Activated CD4-positive, alpha-beta T cell treated with anti-CD3 and anti-CD28 coated beads, Interleukin-2, amount 50 U/mL, for 48 hours (primary cell): Measurements from ENCODE around the gene SPIN2A.
"Not testable (repeated sequence)": the region's sequence is repeated elsewhere in the genome, so short reads cannot be mapped to it uniquely, and the experiment has no call there.

Experiments
- DNase-seq, 2 experiments: peaks; one replicate each; pipeline ENCODE4 v3.0.0-alpha.2; 2020

The SPIN2A gene

DNA sequence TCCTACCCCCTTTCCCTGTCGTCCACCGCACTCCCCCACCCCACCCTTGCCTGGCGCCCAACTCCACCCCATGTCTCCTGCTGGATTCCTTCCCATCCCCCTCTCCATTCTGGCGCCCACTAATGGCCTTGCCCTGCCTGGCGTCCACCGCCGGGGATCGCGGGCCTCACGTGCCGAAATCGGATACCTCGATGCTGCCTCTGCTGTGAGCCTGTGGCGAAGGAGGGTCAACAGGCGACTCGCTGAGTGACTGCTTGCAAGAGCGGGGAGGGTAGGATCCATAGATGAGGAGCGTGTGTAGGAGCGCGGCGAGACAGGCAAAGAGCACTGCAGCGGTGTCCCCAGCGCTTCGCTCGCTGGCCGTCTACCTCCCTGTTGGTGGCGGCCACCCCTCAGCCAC lies at the start of gene SPIN2A:
Gene SPIN2A, minus strand, starts transcription at position 325 of the 400 bp plus-strand sequence. CDS start 800 bp downstream, outside the sequence.
- not testable (repeated sequence) for DNase-seq

DNA sequence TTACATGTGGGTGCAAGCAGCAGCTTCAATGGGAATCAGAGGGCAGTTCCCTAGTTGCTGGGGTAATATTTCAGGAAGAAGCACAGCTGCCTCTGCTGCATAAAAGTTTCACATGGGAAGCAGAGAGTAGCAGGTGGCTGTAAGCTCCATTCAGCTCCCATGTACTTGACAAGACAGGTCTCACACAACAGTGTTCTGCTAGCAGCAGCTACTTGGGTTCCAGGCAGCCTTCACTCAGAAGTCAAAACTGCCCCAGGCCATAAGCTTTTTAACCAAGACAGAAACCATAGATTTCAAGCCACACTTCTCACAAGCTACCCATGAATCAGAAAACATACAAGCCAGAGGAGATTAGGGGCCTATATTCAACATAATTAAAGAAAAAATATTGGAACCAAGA lies 41.4 kb upstream of the SPIN2A start:
- no peak for DNase-seq

DNA sequence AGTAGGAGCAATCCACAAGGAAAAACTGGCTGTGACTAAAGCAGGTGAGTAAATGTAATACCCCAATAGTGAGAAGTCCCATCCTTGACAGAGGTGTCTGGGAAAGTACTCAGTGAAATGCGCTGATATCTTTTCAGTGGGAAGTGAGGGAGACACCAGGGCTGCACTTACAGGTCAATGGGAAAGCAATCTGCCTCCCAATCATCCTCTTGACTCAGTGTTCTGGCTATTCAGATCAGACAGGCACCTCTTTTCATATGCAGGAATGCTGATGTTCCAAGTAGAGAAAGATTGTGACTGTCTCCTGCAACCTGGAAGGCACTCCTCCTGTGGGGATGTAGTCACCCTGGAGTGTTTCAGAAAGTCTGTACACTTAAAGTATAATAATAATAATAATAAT lies 39.9 kb upstream of the SPIN2A start:
- no peak for DNase-seq

DNA sequence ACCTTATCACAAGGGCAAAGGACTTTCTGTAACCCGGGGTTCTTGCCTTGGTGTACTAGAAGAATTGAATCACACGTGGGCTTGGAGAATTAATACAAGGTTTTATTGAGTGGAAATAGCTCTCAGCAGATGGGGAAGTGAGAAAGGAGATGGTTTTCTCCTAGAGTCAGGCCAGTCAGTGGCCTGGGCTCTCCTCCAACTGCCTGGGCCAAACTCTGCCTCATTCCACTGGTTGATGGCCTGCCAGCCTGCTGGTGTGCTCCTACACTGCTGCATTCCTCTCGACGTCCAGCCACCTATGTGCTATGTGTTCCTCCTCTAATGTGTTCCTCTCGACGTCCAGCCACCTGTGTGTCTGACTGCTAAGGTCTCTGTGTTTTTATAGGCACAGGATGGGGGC lies 35.3 kb upstream of the SPIN2A start:
- DNase-seq = no peak

DNA sequence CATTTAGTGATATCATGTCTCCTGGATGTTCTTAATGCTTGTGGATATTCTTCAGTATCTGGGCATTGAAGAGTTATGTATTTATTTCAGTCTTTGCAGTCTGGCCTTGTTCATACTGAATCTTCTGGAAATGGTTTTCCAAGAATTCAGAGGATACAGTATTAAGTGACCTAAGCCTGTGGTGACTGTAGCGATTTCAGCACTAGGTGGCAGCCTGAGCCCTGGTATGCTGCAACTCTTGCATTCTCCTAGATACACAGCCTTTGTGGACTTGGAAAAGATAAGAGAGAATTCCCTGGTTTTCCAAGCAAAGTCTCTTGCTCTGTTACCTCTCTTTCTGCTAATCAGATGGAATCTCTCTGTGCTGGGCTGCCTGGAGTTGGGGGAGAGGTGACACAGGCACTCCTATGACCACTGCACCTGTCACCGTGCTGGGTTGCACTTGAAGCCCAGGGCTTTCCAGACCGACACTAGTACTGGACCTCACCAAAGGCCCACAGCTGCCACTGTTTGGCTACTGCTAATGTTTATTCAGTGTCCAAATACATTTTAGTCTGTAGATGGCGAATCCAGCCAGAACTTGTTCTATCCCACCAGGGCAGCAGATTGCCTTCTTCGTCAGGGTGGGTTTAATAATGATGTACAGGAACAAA lies 19.3 kb upstream of the SPIN2A start:
- DNase-seq = peak in 1 of 2 experiments; percentile 3

DNA sequence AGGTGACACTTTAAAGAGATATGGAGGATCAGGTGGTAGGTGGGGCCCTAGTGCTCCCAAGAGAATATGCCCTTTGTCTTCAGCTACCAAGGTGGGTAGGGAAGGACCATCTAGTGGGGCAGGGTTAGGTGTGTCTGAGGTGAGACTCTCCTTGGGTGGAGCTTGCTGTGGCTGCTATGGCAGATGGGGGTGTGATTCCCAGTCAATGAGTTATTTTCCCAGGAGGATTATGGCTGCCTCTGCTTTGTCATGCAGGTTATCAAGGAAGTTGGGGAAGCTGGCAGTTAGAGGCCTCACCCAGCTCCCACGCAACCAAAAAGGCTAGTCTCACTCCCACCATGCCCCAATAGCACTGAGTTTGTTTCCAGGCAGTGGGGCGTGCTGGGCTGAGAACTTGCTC lies 18.0 kb upstream of the SPIN2A start:
- DNase-seq = no peak

DNA sequence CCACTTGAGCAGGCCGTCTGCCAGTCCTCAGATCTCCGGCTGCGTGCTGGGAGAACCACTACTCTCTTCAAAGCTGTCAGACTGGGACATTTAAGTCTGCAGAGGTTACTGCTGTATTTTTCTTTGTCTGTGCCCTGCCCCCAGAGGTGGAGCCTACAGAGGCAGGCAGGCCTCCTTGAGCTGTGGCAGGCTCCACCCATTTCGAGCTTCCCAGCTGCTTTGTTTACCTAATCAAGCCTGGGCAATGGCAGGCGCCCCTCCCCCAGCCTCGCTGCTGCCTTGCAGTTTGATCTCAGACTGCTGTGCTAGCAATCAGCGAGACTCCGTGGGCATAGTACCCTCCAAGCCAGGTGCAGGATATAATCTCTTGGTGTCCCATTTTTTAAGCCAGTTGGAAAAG lies 15.0 kb upstream of the SPIN2A start:
- DNase-seq = not testable (repeated sequence)

DNA sequence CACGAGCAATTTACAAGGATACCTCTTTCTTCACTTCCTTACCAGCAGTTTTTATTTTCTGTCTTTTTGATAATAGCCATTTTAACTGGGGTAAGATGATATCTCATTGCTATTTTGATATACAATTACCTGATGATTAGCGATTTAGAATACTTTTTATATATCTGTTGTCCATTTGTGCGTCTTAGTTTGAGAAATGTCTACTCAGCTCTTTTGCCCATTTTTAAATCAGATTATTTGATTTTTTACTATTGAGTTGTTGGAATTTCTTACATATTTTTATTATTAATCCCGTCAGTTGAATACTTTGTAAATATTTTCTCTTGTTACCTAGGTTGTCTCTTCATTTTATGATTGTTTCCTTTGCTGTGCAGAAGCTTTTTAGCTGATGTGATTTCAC lies 1.5 kb upstream of the SPIN2A start:
- no peak for DNase-seq

DNA sequence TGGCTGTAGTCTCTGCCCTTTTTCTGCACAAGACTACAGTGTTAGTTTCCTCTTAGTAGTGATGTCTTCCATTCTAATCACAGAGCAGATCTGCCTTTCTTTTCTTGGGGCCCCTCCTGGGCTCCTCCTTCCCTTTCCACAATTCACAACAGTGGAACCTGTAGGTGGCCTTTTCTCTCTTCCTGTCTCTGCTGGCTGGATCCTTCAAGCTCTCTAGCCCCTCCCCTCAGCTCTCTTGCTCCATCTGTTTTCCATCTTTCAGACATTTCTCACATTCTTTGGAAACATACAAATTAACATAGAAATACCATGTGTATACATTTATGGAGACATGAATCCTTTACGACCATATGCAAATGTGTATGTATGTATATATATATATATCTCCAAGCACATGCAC lies 304 bp upstream of the SPIN2A start:
- no peak for DNase-seq

DNA sequence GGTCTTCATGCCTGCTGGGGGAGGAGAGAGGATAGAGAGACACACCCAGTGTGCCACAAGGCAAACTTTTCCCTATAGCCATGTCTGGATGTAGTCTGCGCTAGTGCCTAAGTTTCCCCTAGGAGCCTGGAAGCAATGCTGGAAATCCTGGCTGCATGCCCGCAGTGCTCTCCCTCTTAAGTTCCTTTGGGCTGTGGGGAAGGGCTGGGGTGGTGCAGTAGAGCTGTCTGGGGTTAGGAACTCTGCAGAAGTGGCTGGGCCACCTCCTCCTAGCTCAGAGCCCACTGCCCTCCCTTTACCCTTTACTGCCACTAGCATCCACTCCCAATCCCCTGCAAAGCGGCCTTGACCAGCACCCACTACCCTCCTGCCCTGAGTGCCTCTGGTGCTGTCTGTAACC lies 608 bp downstream of the SPIN2A start:
- not testable (repeated sequence) for DNase-seq

DNA sequence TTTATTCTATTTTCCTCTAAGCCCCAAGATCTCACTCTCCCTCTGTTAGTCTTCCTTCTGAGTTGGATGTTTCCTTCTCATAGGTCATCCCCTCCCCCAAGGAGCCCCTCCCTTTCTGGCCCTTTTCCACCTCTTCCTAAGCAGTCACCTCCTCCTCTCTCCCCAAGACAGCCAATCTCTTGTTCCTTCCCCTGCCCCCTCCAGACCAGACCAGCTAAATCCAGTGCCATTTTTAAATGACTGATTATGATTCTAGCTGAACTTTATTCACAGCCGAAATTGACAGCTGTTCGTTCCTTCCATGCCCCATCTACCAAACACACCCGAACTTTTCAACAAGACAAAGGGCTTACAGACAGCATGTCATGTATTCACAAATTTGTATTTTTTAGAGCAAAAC lies 1.9 kb downstream of the SPIN2A start:
- DNase-seq = no peak

DNA sequence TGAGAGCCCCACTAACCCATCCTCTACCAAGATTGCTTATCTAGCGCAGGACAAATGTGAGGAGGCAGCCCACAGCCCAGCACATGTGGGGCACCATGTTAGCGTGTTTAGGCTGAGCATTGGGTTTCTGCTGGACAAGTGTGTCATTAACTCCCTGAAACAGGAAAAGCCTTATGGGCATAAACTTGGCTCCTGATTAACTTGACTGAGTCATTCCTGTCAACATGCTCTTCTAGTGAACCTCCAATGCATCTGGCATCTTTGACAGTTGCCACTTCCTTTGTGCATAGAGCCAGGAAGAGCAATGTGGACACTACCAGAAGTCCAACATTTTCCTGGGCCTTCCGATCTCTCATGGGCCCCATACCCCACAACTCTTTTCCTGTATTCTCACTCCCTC lies 2.5 kb downstream of the SPIN2A start:
- no peak for DNase-seq

DNA sequence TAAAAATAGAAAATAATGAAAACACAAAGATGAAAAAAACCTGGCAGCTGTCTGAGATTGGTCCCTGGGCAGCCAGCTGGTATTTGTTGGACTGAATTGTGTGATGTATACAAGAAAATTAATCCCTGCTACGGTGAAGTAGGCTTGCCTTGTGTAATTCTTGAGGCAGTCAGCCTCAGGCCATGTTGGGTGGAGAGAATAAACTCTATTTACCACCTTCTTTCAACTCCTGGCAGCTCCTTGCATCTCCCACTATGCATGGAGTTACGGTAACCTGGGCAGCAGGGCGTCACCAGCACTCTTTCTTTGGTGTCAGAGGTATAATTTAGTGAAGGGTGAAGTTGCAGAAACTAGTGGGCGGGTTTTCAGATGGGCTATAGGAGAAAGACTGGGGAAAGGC lies 3.5 kb downstream of the SPIN2A start:
- DNase-seq = no peak

DNA sequence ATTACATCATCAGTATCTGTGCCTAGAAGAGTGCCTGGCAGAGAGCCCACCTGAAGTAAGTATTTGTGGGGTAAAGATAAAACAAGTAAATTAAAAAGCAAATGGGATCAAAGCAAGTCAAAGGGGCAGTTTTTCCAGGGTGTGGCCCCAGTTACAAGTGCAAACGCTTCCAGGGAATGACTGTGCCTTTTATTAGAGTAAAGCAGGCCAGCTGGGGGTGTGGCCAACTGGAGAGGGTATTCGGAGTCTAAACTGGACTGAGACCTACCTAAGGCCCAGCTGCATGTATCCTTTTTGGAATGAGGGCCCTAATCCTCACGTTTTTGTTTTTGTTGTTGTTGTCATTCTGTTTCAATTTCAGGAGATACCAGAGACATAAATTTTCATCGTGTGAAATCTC lies 3.9 kb downstream of the SPIN2A start:
- DNase-seq = not testable (repeated sequence)

DNA sequence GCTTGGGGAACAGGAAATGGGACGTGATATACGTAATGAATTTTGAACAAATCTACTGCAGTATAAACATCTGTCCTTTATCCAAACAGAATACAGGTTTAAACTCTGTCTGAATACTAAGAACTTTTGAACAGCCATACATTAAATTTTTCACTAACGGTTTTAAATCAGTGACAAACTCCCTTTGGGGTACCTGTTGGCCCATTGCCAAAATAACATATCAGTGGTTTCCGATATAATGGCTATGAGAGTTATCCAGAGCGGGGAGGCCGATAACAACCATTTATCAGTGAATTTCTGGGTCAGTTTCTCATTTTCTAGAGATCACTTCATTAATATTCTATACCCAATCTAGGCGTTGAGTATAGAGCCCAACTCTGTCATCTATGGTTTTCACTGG lies 5.2 kb downstream of the SPIN2A start:
- DNase-seq = no peak

DNA sequence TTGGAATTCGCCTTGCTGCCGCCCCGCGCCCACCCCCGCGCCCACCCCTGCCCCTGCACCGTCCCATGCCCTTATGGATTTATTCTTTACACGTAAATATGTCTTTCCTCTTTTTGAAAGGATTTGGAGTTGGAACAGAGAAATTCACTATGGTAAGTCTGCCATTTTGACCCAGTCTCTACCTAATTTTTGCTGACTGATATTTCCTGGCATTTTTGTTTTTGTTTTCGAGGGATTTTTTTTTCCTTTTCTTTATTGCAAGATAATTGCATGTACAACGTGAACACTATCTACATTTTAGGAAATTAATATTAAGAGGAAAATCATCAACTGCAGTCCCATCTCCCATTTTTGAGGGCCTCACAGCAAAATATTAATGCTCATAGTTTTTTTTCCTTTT lies 15.4 kb downstream of the SPIN2A start:
- DNase-seq = no peak

DNA sequence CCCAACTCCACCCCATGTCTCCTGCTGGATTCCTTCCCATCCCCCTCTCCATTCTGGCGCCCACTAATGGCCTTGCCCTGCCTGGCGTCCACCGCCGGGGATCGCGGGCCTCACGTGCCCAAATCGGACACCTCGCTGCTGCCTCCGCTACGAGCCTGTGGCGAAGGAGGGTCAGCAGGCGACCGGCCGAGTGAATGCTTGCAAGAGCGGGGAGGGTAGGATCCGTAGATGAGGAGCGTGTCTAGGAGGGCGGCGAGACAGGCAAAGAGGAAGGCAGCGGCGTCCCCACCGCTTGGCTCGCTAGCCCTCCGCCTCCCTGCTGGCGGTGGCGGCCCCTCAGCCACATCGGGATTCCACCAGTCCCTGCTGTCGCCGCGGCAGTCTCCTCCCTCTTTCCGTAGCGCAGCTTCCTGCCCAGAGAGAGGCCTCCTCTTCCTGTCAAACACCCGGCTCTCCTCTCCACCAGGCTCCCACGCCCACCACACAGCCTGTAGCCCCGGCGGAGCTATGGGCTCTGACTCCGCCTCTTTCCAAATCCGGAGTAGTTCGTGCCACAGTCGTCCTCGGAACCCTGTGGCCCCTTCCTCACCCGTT lies 15.9 kb downstream of the SPIN2A start, which contains the start of gene SPIN2B:
Gene SPIN2B, minus strand, starts transcription at position 387 of the 594 bp plus-strand sequence.
- peak; percentile 78 to 85 for DNase-seq

DNA sequence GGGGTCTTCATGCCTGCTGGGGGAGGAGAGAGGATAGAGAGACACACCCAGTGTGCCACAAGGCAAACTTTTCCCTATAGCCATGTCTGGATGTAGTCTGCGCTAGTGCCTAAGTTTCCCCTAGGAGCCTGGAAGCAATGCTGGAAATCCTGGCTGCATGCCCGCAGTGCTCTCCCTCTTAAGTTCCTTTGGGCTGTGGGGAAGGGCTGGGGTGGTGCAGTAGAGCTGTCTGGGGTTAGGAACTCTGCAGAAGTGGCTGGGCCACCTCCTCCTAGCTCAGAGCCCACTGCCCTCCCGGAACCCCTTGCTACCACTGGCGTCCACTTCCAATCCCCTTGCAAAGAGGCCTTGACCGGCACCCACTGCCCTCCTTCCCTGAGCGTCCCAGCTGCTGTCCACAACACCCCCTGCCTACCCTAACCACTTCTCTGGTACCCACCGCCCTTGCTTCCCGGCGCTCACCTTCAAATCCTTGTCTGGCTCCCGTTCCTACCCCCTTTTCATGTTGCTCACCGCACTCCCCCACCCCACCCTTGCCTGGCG lies 16.5 kb downstream of the SPIN2A start:
- DNase-seq = peak in 1 of 2 experiments; percentile 2

DNA sequence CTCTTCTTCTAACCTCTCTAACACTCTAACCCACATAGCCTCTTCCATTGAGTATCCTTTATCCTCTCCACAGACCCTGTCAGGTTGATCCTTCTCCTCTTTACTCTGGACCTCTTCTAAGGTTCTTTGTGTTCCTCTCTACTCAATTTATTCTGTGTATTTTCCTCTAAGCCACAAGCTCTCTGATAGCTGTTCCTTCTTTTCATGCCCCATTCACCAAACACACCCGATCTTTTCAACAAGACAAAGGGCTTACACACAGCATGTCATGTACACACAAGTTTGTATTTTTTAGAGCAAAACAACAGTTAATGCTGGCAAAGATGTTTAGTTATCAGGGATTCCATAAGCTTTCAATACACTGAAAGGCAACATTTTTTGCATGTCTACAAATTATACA lies 17.8 kb downstream of the SPIN2A start:
- DNase-seq = no peak

DNA sequence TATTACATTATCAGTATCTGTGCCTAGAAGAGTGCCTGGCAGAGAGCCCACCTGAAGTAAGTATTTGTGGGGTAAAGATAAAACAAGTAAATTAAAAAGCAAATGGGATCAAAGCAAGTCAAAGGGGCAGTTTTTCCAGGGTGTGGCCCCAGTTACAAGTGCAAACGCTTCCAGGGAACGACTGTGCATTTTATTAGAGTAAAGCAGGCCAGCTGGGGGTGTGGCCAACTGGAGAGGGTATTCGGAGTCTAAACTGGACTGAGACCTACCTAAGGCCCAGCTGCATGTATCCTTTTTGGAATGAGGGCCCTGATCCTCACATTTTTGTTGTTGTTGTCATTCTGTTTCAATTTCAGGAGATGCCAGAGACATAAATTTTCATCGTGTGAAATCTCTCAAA lies 19.6 kb downstream of the SPIN2A start:
- DNase-seq = not testable (repeated sequence)

DNA sequence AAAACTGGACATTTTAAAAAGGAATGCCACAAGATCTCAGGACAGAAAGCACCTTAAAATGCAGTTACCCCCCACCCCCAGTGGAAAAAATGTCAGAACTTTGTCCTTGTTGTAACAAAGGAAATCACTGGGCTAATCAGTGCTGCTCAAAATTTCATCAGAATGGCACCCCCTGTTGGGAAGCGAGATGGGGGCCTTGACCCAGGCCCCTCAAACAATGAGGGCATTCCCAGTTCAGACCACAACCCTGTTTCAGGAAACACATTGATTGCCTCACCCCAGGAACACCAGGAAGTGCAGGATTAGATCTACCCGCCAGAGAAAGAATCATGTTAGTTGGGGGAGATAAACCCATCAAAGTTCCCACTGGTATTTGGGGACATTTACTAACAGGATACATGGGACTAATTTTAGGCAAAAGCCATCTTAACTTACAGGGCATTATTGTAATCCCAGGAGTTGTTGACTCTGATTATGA lies 32.2 kb downstream of the SPIN2A start:
- no peak for DNase-seq

DNA sequence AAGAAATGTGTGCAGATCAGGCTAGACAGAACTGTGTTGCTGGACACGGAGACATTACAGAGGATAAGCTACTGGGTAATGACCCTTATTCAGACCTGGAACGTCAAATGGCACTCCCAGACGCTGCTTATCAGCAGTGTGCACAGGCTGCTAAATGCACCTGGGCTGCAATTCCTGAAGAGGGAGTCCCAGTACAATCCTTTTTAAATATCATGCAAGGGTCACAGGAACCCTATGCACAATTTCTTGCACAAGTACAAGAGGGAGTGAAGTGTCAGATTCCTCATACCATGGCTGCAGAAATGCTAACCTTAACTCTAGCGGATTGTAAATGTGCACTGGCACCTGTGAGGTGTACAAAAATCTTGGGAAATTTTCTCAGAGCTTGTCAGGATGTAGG lies 32.8 kb downstream of the SPIN2A start:
- DNase-seq = no peak

DNA sequence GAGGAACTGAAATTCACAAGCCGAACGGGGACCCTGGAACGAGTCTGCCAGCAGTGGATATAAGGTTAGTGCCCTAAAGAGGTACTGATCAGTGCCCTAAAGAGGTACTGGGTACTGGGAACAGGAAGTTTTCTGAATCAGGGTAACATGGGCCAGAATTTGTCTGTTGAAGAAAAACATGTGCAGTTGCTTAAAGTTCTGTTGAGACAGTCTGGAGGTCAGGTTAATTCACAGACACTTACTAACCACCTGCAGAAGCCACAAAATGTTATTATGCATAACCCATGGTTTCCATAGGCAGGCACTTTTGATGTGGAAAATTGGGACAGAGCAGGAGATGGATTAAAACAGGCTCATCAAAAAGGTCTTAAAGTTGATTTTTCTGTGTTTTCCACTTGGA lies 33.7 kb downstream of the SPIN2A start:
- DNase-seq = no peak

DNA sequence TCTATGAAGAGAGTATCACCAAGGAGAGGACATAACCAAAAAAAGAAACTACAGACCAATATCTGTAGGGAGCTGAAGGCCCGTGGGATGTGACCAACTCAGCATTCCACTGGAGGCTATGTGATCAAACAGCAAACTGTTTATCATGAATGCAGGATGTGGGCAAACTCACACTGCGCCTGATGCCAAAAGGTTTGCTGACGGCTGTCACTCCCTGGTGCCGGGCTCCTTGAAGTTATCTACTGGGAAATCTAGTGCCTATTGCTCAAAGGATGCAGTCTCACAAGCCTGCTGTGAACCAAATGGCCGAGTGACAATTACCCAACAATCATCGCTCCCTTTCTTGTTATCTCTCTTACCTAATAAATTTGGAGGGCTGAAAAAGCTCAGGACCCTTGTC lies 34.3 kb downstream of the SPIN2A start:
- not testable (repeated sequence) for DNase-seq
